Mononuclear cell (primary cell): Measurements from ENCODE around the gene GRIK4. TPM values are rescaled to one million over a fixed set of nuclear protein-coding genes. Genes with fewer than 3 reads are reported as not detected.

Source experiments
- H3K27me3 ChIP-seq: 2 replicates; pipeline ENCODE4 v1.6.0; 2011; ENCODE audit warnings: low read length, control low read depth; ENCODE audit not compliant: insufficient read depth
- H3K4me1 ChIP-seq: 2 replicates; pipeline ENCODE4 v1.5.1; 2011; ENCODE audit warnings: mild to moderate bottlenecking, low read length, control low read depth; ENCODE audit not compliant: insufficient read depth
- H3K4me3 ChIP-seq: 2 replicates; pipeline ENCODE4 v1.5.1; 2011; ENCODE audit warnings: mild to moderate bottlenecking, low read length, moderate library complexity
- H3K9me3 ChIP-seq: 2 replicates; pipeline ENCODE4 v1.5.1; 2011; ENCODE audit warnings: low read depth, mild to moderate bottlenecking, control low read depth, low read length
- total RNA-seq: library from RNA; depleted of rRNA; stranded (reverse); fragments of >200 nt; gene quantifications from one replicate; pipeline ENCODE4 v1.2.3, GENCODE V29; 2012

GRIK4 gene
- total RNA-seq, 1 donor = 0.21 TPM

GRCh38 chr11:120546312-120547205, 35.0 kb downstream of the GRIK4 start:
- Histone ChIP-seq H3K4me1 (peaks cover 11% of the 10 kb centered on the region), H3K27me3 (no peaks in the 10 kb centered on the region), H3K4me3 (no peak overlapping the region), H3K9me3 (peaks cover 4% of the 10 kb centered on the region)

GRCh38 chr11:120547316-120547715, 35.8 kb downstream of the GRIK4 start:
- Histone ChIP-seq H3K9me3 (no peaks in the 10 kb centered on the region), H3K4me3 (no peak overlapping the region), H3K27me3 (no peaks in the 10 kb centered on the region), H3K4me1 (peaks cover 11% of the 10 kb centered on the region)

- H3K27me3 ChIP-seq = no peaks in the 10 kb centered on the region
- no peaks in the 10 kb centered on the region for H3K9me3 ChIP-seq
- peaks cover 11% of the 10 kb centered on the region for H3K4me1 ChIP-seq
- no peak overlapping the region for H3K4me3 ChIP-seq
Observed at GRCh38 chr11:120547811-120548681, 36.5 kb downstream of the GRIK4 start.

GRCh38 chr11:120548682-120549209, 37.2 kb downstream of the GRIK4 start:
- Histone ChIP-seq H3K4me3 (no peak overlapping the region), H3K9me3 (no peaks in the 10 kb centered on the region), H3K27me3 (no peaks in the 10 kb centered on the region), H3K4me1 (peaks cover 11% of the 10 kb centered on the region)

- H3K4me3 ChIP-seq = no peak overlapping the region
- peaks cover 11% of the 10 kb centered on the region for H3K4me1 ChIP-seq
- no peaks in the 10 kb centered on the region for H3K9me3 ChIP-seq
- no peaks in the 10 kb centered on the region for H3K27me3 ChIP-seq
Observed at GRCh38 chr11:120549346-120549745, 37.8 kb downstream of the GRIK4 start.

GRCh38 chr11:120550007-120550406, 38.5 kb downstream of the GRIK4 start:
- Histone ChIP-seq H3K4me3 (no peak overlapping the region), H3K9me3 (no peaks in the 10 kb centered on the region), H3K27me3 (no peaks in the 10 kb centered on the region), H3K4me1 (peaks cover 11% of the 10 kb centered on the region)

- H3K27me3 ChIP-seq = no peaks in the 10 kb centered on the region
- H3K4me3 ChIP-seq = no peak overlapping the region
- peaks cover 4% of the 10 kb centered on the region for H3K4me1 ChIP-seq
Observed at GRCh38 chr11:120551191-120551590, 39.6 kb downstream of the GRIK4 start.

GRCh38 chr11:120554766-120555432, 43.4 kb downstream of the GRIK4 start:
- Histone ChIP-seq H3K27me3 (no peaks in the 10 kb centered on the region), H3K4me1 (no peaks in the 10 kb centered on the region), H3K4me3 (no peak overlapping the region), H3K9me3 (no peaks in the 10 kb centered on the region)

More at GRCh38 chr11:120551191-120551590, 39.6 kb downstream of the GRIK4 start:
- no peaks in the 10 kb centered on the region for H3K9me3 ChIP-seq

- Histone ChIP-seq H3K4me1 (no peaks in the 10 kb centered on the region), H3K4me3 (no peak overlapping the region), H3K27me3 (no peaks in the 10 kb centered on the region), H3K9me3 (no peaks in the 10 kb centered on the region)
Observed at GRCh38 chr11:120555433-120555773, 43.9 kb downstream of the GRIK4 start.

GRCh38 chr11:120556797-120557196, 45.2 kb downstream of the GRIK4 start:
- H3K4me1 ChIP-seq = no peaks in the 10 kb centered on the region
- H3K4me3 ChIP-seq = no peak overlapping the region
- H3K9me3 ChIP-seq = no peaks in the 10 kb centered on the region
- no peaks in the 10 kb centered on the region for H3K27me3 ChIP-seq

GRCh38 chr11:120558744-120559431, 47.3 kb downstream of the GRIK4 start:
- no peaks in the 10 kb centered on the region for H3K4me1 ChIP-seq
- no peak overlapping the region for H3K4me3 ChIP-seq
- peaks cover 12% of the 10 kb centered on the region for H3K27me3 ChIP-seq
- H3K9me3 ChIP-seq = no peaks in the 10 kb centered on the region

- H3K9me3 ChIP-seq = no peaks in the 10 kb centered on the region
- no peak overlapping the region for H3K4me3 ChIP-seq
- H3K4me1 ChIP-seq = no peaks in the 10 kb centered on the region
- peaks cover 31% of the 10 kb centered on the region for H3K27me3 ChIP-seq
Observed at GRCh38 chr11:120561286-120561685, 49.7 kb downstream of the GRIK4 start.

- no peak overlapping the region for H3K4me3 ChIP-seq
Observed at GRCh38 chr11:120562806-120563425, 51.4 kb downstream of the GRIK4 start.

More at GRCh38 chr11:120562806-120563425, 51.4 kb downstream of the GRIK4 start:
- no peaks in the 10 kb centered on the region for H3K4me1 ChIP-seq
- peaks cover 40% of the 10 kb centered on the region for H3K27me3 ChIP-seq
- H3K9me3 ChIP-seq = no peaks in the 10 kb centered on the region
